Parathyroid adenoma (tissue), 2 donors: Measurements from ENCODE around the gene POT1.

Experiments used
- H2AFZ ChIP-seq: fragments of 300-600 bp; sonication (generic); one replicate; pipeline ENCODE4 v1.7.0; 2017; ENCODE audit warnings: antibody characterized with exemption, mild to moderate bottlenecking
- H3K27ac ChIP-seq: fragments of 300-600 bp; sonication (generic); one replicate; pipeline ENCODE4 v1.7.0; 2017
- H3K27me3 ChIP-seq: fragments of 300-600 bp; sonication (generic); one replicate; pipeline ENCODE4 v1.7.0; 2017; ENCODE audit warnings: low read length; ENCODE audit not compliant: control insufficient read depth, insufficient read depth
- H3K36me3 ChIP-seq: fragments of 300-600 bp; sonication (generic); one replicate; pipeline ENCODE4 v1.7.0; 2017; ENCODE audit warnings: low read length; ENCODE audit not compliant: control insufficient read depth, insufficient read depth
- H3K4me1 ChIP-seq: fragments of 300-600 bp; sonication (generic); one replicate; pipeline ENCODE4 v1.7.0; 2017; ENCODE audit warnings: control low read depth
- H3K4me2 ChIP-seq: fragments of 300-600 bp; sonication (generic); one replicate; pipeline ENCODE4 v1.7.0; 2017; ENCODE audit warnings: low read length
- H3K4me3 ChIP-seq: fragments of 300-600 bp; sonication (generic); one replicate; pipeline ENCODE4 v1.7.0; 2017; ENCODE audit warnings: low read depth, low read length
- H3K79me2 ChIP-seq: fragments of 300-600 bp; sonication (generic); one replicate; pipeline ENCODE4 v1.7.0; 2017; ENCODE audit warnings: control low read depth
- H3K9ac ChIP-seq: fragments of 300-600 bp; sonication (generic); one replicate; pipeline ENCODE4 v1.7.0; 2017; ENCODE audit warnings: mild to moderate bottlenecking
- H3K9me3 ChIP-seq: fragments of 300-600 bp; sonication (generic); one replicate; pipeline ENCODE4 v1.7.0; 2017; ENCODE audit warnings: low read length; ENCODE audit not compliant: control insufficient read depth
- CTCF ChIP-seq: fragments of 300-600 bp; sonication (generic); IDR thresholded peaks from one replicate; pipeline ENCODE4 v1.7.0; 2017; ENCODE audit warnings: antibody characterized with exemption, mild to moderate bottlenecking
- donor health status: primary hyperparathyroidism.

POT1 gene

GRCh38 chr7:124818807-124819206 is 110.8 kb downstream of the POT1 start:
- no peaks in the 10 kb centered on the region for H3K79me2 ChIP-seq
- no peak overlapping the region for H3K4me3 ChIP-seq
- no peaks in the 10 kb centered on the region for H3K27me3 ChIP-seq
- no peaks in the 10 kb centered on the region for H3K9me3 ChIP-seq
- no peak overlapping the region for H3K4me2 ChIP-seq
- H3K4me1 ChIP-seq, result no peaks in the 10 kb centered on the region
- no peak overlapping the region for H3K27ac ChIP-seq
- no peak for TF ChIP-seq CTCF
- no peak overlapping the region for H3K9ac ChIP-seq
- no peaks in the 10 kb centered on the region for H3K36me3 ChIP-seq
- H2AFZ ChIP-seq, result no peak overlapping the region

GRCh38 chr7:124813994-124814798 is 115.4 kb downstream of the POT1 start:
- no peak overlapping the region for H3K27ac ChIP-seq
- H3K9ac ChIP-seq, result no peak overlapping the region
- H3K4me1 ChIP-seq, result no peaks in the 10 kb centered on the region
- H3K4me3 ChIP-seq, result no peak overlapping the region
- no peak overlapping the region for H2AFZ ChIP-seq
- no peaks in the 10 kb centered on the region for H3K36me3 ChIP-seq
- H3K9me3 ChIP-seq, result no peaks in the 10 kb centered on the region
- no peak for TF ChIP-seq CTCF
- H3K4me2 ChIP-seq, result no peak overlapping the region
- no peaks in the 10 kb centered on the region for H3K27me3 ChIP-seq
- no peaks in the 10 kb centered on the region for H3K79me2 ChIP-seq

GRCh38 chr7:124812764-124813163 is 116.9 kb downstream of the POT1 start:
- Histone ChIP-seq H3K9ac (no peak overlapping the region), H3K27me3 (no peaks in the 10 kb centered on the region), H3K4me1 (no peaks in the 10 kb centered on the region), H2AFZ (no peak overlapping the region), H3K36me3 (no peaks in the 10 kb centered on the region), H3K79me2 (no peaks in the 10 kb centered on the region), H3K27ac (no peak overlapping the region), H3K9me3 (no peaks in the 10 kb centered on the region), H3K4me2 (no peak overlapping the region), H3K4me3 (no peak overlapping the region)
- no peak for TF ChIP-seq CTCF

GRCh38 chr7:124811341-124811740 is 118.3 kb downstream of the POT1 start:
- no peaks in the 10 kb centered on the region for H3K79me2 ChIP-seq
- no peak overlapping the region for H3K9ac ChIP-seq
- TF ChIP-seq CTCF, result no peak
- no peak overlapping the region for H3K4me3 ChIP-seq
- no peak overlapping the region for H2AFZ ChIP-seq
- H3K4me1 ChIP-seq, result no peaks in the 10 kb centered on the region
- no peaks in the 10 kb centered on the region for H3K9me3 ChIP-seq
- no peaks in the 10 kb centered on the region for H3K36me3 ChIP-seq
- no peak overlapping the region for H3K4me2 ChIP-seq
- H3K27me3 ChIP-seq, result no peaks in the 10 kb centered on the region
- no peak overlapping the region for H3K27ac ChIP-seq

GRCh38 chr7:124810605-124811004 is 119.0 kb downstream of the POT1 start:
- H3K27ac ChIP-seq, result no peak overlapping the region
- H2AFZ ChIP-seq, result no peak overlapping the region
- no peaks in the 10 kb centered on the region for H3K27me3 ChIP-seq
- no peak overlapping the region for H3K4me3 ChIP-seq
- H3K79me2 ChIP-seq, result no peaks in the 10 kb centered on the region
- no peak for TF ChIP-seq CTCF
- no peaks in the 10 kb centered on the region for H3K36me3 ChIP-seq
- no peak overlapping the region for H3K4me2 ChIP-seq
- H3K4me1 ChIP-seq, result no peaks in the 10 kb centered on the region
- no peak overlapping the region for H3K9ac ChIP-seq
- no peaks in the 10 kb centered on the region for H3K9me3 ChIP-seq
